CD4-positive, alpha-beta T cell treated with Interleukin-6 at 100 ng/mL for 8 hours (primary cell): ENCODE results near the gene ENO4.

ENCODE experiments used
- DNase-seq: peaks from one replicate; pipeline ENCODE4 v3.0.0-alpha.2; 2020; ENCODE audit warnings: mixed read lengths, low spot score

ENO4 gene

DNA sequence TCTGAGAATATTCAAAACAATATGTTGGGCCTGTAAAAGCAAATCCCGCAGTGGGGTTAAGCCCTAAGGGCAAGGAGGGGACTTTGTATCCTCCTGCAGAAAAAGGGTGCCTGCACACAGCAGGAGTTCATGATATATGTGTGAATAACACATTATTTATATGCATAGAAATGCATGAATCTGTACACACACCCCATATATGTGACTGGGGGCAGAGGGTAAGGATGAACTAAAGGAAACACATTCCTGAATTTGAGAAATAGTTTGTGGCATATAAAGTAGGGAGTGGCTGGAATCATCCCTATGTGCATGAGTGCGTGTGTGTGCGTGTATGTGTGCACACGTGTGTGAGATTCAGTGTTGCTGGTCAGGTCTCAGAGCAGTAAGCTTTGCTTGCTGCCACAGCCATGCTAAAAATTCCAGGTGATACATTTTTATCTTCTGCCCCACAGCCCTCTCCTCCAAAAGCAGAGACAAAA, 18.9 kb downstream of the ENO4 start:
- no peak for DNase-seq

- no peak for DNase-seq
Measured at GRCh38 chr10:116868722-116869121, 19.4 kb downstream of the ENO4 start.

DNA sequence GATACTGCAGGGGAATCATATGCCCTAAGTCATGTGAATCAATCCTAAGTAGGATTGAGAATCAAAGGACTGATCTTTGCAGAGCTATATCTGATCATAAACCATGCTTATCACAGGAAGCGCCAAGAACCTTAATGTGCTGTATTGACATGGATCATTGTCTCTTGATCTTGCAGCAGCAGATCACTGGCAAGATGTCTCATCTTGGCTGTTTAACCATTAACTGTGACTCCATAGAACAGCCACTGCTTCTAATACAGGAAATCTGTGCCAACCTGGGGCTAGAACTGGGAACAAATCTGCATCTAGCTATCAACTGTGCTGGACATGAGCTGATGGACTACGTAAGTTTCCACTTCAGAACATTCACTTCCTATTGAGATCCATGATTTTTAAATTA, 21.6 kb downstream of the ENO4 start:
- no peak for DNase-seq

DNA sequence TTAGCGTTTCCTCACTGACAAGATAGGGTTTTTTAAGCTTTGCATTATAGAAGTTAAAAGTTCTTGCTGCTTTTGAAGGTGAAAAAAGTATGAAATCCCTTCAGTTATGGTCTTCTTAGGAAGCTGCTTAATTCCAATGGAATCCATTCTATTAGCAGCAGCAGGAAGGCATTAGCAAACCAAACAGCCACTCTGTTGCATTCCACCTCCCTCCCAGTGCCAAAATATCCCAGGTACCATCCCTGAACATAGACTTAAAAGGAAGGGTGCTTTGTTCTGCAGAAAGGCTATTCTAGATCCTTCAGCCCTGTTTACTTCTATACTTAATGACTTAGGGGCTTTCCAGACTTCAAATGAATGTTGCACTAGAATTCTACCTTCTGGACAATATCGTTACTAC, 23.8 kb downstream of the ENO4 start:
- no peak for DNase-seq

DNA sequence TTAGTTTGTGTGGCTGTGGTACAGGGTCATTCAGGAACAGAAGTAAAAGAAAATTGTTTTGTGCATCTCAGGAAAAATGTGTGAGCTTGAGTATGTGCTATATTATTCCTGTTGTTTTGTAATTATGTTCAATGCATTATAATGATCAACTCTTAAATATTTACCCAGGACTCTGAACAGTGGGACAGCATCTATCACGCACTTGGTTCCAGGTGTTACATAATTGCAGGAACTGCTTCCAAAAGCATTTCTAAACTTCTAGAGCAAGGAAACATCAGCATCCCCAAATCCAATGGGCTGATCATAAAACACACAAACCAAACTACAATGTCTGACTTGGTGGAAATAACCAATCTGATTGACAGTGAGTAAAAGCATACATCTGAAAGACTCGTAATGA, 26.6 kb downstream of the ENO4 start:
- DNase-seq = no peak

DNA sequence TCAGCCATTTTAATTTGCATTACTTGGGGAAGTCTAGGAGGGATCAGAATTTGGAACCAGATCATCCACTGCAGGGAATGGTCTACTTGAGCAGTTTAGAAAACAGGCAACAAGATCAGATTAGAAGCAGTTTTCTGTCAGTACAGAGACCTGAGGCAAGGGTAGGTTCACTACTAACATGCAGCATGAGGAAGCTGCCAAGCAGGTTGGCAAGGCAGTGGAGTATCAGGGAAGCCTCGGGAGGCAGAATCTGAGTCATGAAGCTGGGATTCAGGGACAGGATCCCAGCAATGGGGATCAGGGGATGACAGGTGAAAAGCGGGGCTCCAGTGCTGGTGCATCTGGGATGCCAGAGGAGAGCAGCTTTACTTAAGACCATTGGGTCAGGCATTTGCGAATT, 28.1 kb downstream of the ENO4 start:
- DNase-seq = no peak

DNA sequence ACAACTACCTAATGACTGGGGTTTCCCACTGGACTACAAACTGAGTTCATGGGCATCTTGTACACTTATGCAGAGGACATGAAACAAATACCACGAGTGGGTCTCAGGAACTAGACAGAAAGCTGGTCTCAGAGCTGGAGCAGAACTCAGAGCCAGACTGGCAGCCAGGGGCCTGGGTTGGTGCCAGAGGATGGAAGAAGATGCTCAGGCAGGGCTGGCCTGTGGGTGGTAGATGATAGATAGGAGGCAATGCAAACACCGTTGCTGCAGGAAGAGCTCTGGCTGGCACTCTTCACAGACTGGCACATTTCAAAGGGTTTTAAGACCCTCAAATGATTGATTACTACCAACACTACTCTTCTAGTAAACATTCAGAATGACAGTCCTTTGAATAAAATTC, 28.8 kb downstream of the ENO4 start:
- no peak for DNase-seq

GRCh38 chr10:116879817-116880216, 30.5 kb downstream of the ENO4 start:
- no peak for DNase-seq

DNA sequence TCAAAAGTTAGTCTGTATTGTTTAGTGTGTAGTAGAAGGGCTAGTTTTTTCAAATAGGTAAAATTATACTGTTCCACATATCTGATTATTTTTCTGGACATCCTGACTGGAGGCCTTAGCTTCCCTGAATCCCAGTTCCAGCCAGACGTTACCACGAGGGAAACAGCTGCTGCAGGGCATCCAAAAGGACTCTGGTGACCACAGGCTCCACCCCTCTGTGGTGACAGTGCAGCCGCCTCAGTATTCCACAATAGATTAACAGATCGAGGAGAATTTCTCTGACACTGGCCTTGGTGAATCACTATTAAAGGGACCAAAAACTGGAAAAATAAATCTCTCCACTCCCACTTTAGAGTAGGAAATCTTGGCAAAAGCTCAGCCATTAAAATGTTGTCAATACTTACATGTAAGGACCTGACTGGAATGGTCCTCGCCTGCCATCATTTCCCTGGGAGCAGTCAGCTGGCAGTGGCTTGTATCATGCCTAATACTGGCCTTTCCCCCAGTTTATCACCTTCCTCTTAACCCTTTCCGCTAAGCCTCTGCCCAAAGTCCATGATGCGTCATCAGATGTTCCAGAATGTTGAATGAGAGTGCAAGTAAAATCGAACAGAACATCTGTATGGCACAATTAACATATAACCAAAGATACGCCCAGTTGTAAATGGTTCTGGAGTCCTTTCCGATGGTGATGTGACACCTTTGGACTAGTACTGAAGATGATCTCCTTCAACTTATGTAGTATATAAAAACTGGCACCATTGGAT, 31.6 kb downstream of the ENO4 start:
- no peak for DNase-seq

GRCh38 chr10:116882639-116883038, 33.3 kb downstream of the ENO4 start:
- no peak for DNase-seq

- no peak for DNase-seq
Measured at GRCh38 chr10:116886772-116887171, 37.5 kb downstream of the ENO4 start.

- no peak for DNase-seq
Measured at GRCh38 chr10:116888380-116889055, 39.2 kb downstream of the ENO4 start.

- DNase-seq = no peak
Measured at GRCh38 chr10:116889066-116889465, 39.8 kb downstream of the ENO4 start.

DNA sequence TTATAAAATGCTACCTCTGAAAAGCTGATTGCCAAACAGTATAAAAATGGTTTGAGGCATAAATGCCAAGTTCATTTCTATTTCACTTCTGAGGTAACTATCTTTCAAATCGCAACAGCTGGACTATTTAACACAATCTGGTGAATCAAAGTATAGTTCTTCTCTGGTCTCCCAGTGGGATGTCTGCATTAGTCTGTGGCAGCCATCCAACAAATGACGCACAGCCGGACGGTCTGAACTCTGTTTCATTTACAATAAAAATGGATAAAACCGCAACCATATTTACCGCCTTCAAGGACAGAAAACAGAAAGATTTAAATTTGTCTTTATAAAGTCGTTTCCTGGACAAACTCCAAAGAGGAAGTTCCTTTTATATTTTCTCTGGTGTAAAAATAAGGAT, 41.9 kb downstream of the ENO4 start:
- no peak for DNase-seq

- no peak for DNase-seq
Measured at GRCh38 chr10:116892907-116893685, 43.8 kb downstream of the ENO4 start.

GRCh38 chr10:116893686-116894037, 44.4 kb downstream of the ENO4 start:
- DNase-seq = no peak

GRCh38 chr10:116899626-116900025, 50.3 kb downstream of the ENO4 start:
- no peak for DNase-seq

DNA sequence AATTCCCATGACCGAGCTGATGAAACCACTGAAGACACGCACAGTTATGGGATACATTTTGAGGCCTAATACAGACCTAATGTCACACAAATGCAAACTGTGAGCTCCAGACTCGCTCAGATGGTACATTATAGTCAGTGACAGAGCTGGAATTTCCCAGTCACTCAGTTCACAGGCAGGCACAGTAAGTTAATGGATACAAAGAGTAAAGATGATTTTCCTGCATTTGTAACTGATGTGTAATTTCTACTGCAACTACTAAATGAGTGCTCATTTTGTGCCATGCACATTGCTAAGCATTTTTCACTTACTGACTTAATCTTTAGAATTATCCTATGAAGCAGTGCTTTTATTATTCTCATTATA, 56.5 kb downstream of the ENO4 start:
- no peak for DNase-seq

DNA sequence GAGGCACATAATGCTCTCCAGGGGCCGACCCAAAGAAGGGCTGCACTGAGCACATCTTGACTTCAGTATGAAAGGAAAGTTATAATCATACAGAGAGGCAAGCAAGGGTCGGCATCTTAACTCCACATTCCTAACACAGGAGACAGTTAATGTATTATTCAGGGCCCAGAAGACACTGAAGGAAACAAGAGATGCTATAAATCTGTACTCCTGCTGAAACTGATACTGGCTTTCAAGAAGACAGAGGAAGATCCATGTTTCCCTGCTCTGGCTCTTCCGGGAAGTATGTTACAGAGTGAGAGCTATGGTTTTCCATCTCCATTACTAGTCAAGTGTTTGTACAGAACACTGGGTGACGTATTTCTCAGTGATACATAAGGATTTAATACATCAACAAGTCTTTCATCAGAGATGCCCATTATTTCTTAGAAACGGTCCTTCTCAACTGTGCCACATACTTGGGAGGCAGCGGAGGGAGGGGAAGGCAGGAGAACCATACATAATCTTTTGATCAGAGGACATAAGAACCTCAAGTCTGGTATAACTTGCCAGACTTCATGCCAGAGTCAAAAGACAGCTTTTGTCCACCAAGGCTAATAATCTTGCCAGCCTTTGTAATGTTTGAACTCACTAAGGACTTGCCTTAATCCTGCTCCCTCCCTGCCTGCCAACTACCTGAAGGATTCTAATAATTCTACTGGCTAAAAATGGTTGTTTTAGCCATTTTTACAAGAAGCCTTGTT, 58.1 kb downstream of the ENO4 start:
- DNase-seq = no peak

DNA sequence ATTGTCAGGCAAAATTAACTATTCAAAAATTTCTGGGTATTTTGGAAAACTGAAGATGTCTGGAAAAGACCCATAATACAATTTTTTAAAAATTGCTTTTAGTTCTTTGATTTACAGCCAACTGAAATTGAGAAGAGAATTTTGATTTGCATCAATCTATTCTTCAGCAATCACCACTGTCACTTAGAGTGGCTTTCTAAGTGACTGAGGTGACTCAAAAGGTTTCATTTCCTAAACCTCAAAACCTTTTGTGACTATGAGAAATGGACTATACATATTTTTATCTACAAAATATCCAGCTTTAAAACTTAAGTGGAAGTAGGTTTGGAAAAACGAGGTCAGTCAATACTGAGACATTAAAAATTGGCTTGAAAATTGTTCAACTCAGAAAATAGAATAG, 60.0 kb downstream of the ENO4 start:
- DNase-seq = no peak

DNA sequence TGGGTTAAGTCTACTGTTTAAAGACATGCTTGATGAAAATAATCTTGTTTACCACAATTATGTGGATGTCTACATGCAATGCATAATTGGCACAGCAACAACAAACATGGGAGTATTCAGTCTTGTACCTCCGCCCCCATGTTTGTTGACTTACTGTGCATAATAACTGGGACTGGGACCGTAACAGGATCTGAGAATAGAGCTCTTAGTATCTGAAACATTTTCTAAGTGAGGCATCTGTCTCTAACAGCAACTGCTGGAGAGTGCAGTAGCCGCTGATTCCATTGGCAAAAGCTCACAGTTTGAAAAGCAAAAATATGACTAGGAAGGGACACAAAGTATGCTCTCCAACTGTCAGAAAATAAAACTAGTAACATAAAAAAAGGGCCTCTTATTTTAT, 61.6 kb downstream of the ENO4 start:
- no peak for DNase-seq

GRCh38 chr10:116912162-116912561, 62.9 kb downstream of the ENO4 start:
- DNase-seq = no peak
